Sciatic nerve (tissue), 2 donors: ENCODE results near the gene ZNF710. TPM values are rescaled to one million over a fixed set of nuclear protein-coding genes. Genes with fewer than 3 reads are reported as not detected.
A peak's percentile ranks its signal among the peaks of the same experiment; 100 is the strongest.
"Not testable (repeated sequence)": the region's sequence is repeated elsewhere in the genome, so short reads cannot be mapped to it uniquely, and the experiment has no call there.

ENCODE experiments used
- ATAC-seq: fragments of 200-7000 bp; cut with Tn5 transposase; one replicate; pipeline ENCODE4 v1.9.1; 2020; ENCODE audit warnings: mild to moderate bottlenecking, moderate library complexity
- DNase-seq: peaks from one replicate; pipeline ENCODE4 v3.0.0-alpha.2; 2020; ENCODE audit warnings: low spot score
- intact Hi-C: fragments of 100-400 bp; cut with DNase I; formaldehyde crosslinking; loops from one replicate; pipeline ENCODE4 v1.14.2; 2022
- total RNA-seq: library from RNA; stranded (reverse); fragmentation: NEBNext Ultra II Directional; extraction: Animal tissue kit (Norgen Biotek cat#: 25700); gene quantifications from one replicate; pipeline ENCODE4 v1.2.1, GENCODE V29; 2021
- donor health status: DM: no; HTN: no; CAD: no.
- donor health status: DM: no; HTN: no; CAD: no.

ZNF710 gene
- total RNA-seq, 1 donor from 2014 or later, result 20.2 TPM

DNA sequence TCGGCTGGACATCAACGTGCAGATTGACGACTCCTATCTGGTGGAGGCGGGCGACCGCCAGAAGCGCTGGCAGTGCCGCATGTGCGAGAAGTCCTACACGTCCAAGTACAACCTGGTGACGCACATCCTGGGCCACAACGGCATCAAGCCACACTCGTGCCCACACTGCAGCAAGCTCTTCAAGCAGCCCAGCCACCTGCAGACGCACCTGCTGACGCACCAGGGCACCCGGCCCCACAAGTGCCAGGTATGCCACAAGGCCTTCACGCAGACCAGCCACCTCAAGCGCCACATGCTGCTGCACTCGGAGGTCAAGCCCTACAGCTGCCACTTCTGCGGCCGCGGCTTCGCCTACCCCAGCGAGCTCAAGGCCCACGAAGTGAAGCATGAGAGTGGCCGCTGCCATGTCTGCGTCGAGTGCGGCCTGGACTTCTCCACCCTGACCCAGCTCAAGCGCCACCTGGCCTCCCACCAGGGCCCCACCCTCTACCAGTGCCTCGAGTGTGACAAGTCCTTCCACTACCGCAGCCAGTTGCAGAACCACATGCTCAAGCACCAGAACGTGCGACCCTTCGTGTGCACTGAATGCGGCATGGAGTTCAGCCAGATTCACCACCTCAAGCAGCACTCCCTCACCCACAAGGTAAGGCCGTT is 67.0 kb downstream of the ZNF710 start:
- ATAC-seq (no peak), DNase-seq (no peak)
- intact Hi-C loops, result no loop called here

- not testable (repeated sequence) for DNase-seq, ATAC-seq
- intact Hi-C loops, result loop anchor here (5.0 kb wide), 1 partner anchor 163 kb away; no protein-coding TSS in a partner anchor
These were observed 69.5 kb downstream of the ZNF710 start for GRCh38 chr15:90070623-90071022.

- intact Hi-C loops, result loop anchor here (5.0 kb wide), 1 partner anchor 164 kb away; no protein-coding TSS in a partner anchor
- DNase-seq, result peak; percentile 91
- ATAC-seq, result peak; percentile 92
These were observed 70.2 kb downstream of the ZNF710 start for GRCh38 chr15:90071220-90071807.

- intact Hi-C loops, result loop anchor here (5.0 kb wide), 1 partner anchor 166 kb away; no protein-coding TSS in a partner anchor
- no peak for ATAC-seq
- no peak for DNase-seq
These were observed 72.0 kb downstream of the ZNF710 start for GRCh38 chr15:90072978-90073640.

DNA sequence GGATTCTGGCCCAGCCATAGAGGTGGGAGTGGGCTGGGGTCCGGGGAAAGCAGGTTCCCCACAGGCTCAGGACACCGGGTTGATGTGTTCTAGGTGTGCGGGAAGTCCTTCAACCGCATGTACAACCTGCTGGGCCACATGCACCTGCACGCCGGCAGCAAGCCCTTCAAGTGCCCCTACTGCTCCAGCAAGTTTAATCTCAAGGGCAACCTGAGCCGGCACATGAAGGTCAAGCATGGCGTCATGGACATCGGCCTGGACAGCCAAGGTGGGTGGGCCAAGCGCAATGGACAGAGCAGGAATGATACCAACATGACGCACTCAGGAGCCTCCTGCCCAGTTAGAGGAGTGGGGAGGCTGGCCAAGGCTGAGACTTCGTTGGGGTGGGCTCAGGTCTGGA is 72.9 kb downstream of the ZNF710 start:
- DNase-seq (no peak), ATAC-seq (no peak)
- intact Hi-C loops, result loop anchor here (5.0 kb wide), 1 partner anchor 167 kb away; no protein-coding TSS in a partner anchor

- ATAC-seq, result no peak
- no peak for DNase-seq
- intact Hi-C loops, result loop anchor here (5.0 kb wide), 1 partner anchor 168 kb away; no protein-coding TSS in a partner anchor
These were observed 73.8 kb downstream of the ZNF710 start for GRCh38 chr15:90074916-90075315.

DNA sequence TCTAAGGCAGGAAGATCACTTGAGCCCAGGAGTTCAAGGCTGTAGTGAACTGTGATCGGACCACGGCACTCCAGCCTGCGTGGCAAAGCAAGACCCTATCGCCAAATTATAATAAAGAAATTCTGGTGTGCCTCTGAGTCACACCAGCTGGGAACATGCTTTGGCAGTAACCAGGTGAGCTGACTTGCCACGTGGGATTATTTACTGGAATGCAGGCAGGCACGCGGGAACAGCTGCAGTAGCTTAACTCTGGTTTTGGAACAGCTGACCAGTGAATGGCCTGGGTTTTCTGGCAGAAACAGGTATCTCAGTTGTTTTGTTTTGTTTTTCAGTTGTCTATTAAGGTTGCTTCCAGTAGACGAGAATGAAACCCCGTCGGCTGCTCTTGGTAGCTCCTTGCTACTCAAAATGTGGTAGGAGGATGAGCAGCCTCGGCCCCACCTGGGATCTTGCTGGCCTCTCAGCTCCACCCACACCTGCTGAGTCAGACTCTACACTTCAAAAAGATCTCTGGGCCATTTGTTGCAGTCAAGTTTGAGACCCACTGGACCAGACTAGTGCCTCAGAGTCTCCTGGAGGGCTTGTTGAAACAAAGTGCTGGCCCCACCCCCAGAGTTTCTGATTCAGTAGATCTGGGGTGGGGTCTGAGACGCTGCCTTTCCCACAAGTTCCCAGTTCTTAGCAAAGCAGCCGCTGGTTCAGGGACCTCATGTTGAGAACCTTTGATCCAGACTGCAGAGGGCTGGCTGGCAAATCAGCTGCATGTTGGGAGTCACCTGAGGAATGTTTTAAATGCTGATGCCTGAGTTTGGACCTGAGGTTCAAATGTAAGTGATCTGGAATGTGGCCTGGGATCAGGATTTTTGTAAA is 74.5 kb downstream of the ZNF710 start:
- no peak for ATAC-seq
- intact Hi-C loops, result no loop called here
- DNase-seq, result no peak

- intact Hi-C loops, result no loop called here
- no peak for DNase-seq
- no peak for ATAC-seq
These were observed 75.6 kb downstream of the ZNF710 start for GRCh38 chr15:90076716-90077115.

DNA sequence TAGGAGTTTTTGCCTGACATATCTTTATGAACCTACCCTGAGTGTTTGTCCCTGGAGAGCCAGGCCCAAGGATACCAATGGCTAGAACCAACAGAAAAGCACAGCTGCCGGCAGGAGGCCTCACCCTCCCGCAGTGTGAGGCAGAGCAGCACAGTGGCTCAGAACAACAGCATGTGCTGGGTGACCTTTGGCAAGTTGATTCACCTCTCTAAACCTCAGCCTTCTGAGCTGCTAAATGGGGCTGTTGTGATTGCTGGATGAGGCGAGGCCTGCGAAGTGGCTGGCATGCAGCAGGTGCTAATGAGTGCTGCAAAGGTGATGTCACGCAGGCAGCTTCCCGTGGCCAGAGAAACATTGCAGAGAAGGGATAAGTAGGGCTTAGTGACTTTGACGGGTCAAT is 77.8 kb downstream of the ZNF710 start:
- no peak for ATAC-seq
- intact Hi-C loops, result no loop called here
- DNase-seq, result no peak

- ATAC-seq, result no peak
These were observed 78.7 kb downstream of the ZNF710 start for GRCh38 chr15:90079619-90080457.

DNA sequence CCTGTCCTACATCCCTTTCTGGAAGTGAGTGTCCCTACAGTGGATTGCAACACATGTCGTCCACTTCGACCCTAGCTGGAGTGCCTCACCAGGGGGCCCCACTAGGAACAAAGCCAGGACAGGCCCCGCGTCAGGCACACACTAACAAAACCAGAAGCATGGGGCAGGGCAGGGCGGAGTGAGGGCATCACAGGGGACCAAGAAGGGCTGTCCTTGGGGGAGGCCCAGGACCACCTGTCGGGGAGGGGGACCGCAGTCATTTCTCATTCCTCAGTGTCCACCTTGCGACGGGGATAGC is 79.3 kb downstream of the ZNF710 start:
- no peak for ATAC-seq
- intact Hi-C loops, result loop anchor here (10.0 kb wide), 1 partner anchor 336 kb away; no protein-coding TSS in a partner anchor
- DNase-seq, result no peak

More at GRCh38 chr15:90079619-90080457, 78.7 kb downstream of the ZNF710 start:
- no peak for DNase-seq
- intact Hi-C loops, result loop anchor here (10.0 kb wide), 1 partner anchor 335 kb away; no protein-coding TSS in a partner anchor

- DNase-seq (no peak), ATAC-seq (no peak)
- intact Hi-C loops, result loop anchor here (10.0 kb wide), 1 partner anchor 336 kb away; no protein-coding TSS in a partner anchor
These were observed 79.8 kb downstream of the ZNF710 start for GRCh38 chr15:90080818-90081393.

GRCh38 chr15:90082140-90082715 is 81.1 kb downstream of the ZNF710 start:
- peak; percentile 6 for ATAC-seq
- intact Hi-C loops, result loop anchor here (10.0 kb wide), 1 partner anchor 337 kb away; no protein-coding TSS in a partner anchor
- no peak for DNase-seq

- intact Hi-C loops, result loop anchor here (10.0 kb wide), 1 partner anchor 339 kb away; no protein-coding TSS in a partner anchor
- ATAC-seq (no peak), DNase-seq (no peak)
These were observed 82.3 kb downstream of the ZNF710 start for GRCh38 chr15:90083419-90083818.

DNA sequence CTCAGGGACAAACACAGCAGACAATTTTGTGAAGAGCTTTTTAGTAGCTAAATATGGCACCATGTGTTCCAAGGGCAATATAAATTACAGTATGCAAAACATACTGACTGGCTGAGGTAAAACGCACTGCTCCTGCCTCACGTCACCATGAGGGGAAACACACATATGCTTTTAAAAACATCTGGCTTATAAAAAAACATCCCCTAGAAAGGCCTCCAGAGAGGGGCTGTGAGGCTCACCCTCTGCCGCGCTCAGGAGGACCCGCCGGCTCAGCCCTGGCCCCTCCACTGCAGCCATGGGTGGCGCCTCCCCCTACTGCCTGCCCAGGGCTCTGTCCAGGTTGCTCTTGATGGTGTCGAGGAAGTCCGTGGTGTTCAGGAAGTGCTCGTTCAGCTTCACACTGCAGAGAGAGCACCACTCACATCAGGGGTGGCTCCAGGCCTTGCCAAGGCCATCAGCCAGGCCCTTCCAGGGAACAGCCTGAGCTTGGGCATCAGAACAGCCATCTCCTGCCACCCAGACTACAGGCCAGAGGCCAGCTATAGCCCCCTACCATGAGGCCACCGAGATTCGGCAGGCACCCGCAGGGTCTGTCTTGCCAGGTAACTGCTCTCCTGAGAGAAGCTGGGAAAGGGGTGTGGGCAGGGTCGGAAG is 83.0 kb downstream of the ZNF710 start:
- intact Hi-C loops, result loop anchor here (10.0 kb wide), 1 partner anchor 339 kb away; no protein-coding TSS in a partner anchor
- ATAC-seq (no peak), DNase-seq (no peak)

- intact Hi-C loops, result loop anchor here (10.0 kb wide), 1 partner anchor 340 kb away; no protein-coding TSS in a partner anchor
- DNase-seq (no peak), ATAC-seq (no peak)
These were observed 83.8 kb downstream of the ZNF710 start for GRCh38 chr15:90084876-90085423.
